Endodermal cell (in vitro differentiated cells): ENCODE results near the gene IDE. TPM values are rescaled to one million over a fixed set of nuclear protein-coding genes. Genes with fewer than 3 reads are reported as not detected.
"Not testable (repeated sequence)": the region's sequence is repeated elsewhere in the genome, so short reads cannot be mapped to it uniquely, and the experiment has no call there.

Source experiments
- DNase-seq: peaks from one replicate; pipeline ENCODE4 v3.0.0-alpha.2; 2017
- H3K27ac ChIP-seq: 2 replicates; pipeline ENCODE4 v1.5.1; 2013; ENCODE audit warnings: mild to moderate bottlenecking, low read depth, low read length, moderate library complexity
- H3K27me3 ChIP-seq: 2 replicates; pipeline ENCODE4 v1.6.1; 2013; ENCODE audit warnings: mild to moderate bottlenecking, low read length, moderate library complexity; ENCODE audit not compliant: insufficient read depth, control insufficient read depth, poor library complexity, severe bottlenecking
- H3K36me3 ChIP-seq: 2 replicates; pipeline ENCODE4 v1.7.0; 2013; ENCODE audit warnings: mild to moderate bottlenecking, low read length, moderate library complexity; ENCODE audit not compliant: control insufficient read depth, insufficient read depth
- H3K4me1 ChIP-seq: one replicate; pipeline ENCODE4 v1.7.0; 2013; ENCODE audit warnings: low read length; ENCODE audit not compliant: control insufficient read depth, insufficient read depth
- H3K4me3 ChIP-seq: 2 replicates; pipeline ENCODE4 v1.5.1; 2013; ENCODE audit warnings: mild to moderate bottlenecking, low read length, moderate library complexity
- H3K9ac ChIP-seq: 2 replicates; pipeline ENCODE4 v1.6.1; 2013; ENCODE audit warnings: mild to moderate bottlenecking, low read length, moderate library complexity; ENCODE audit not compliant: poor library complexity, severe bottlenecking; ENCODE audit errors: extremely low read depth
- H3K9me3 ChIP-seq: 2 replicates; pipeline ENCODE4 v1.6.1; 2013; ENCODE audit warnings: mild to moderate bottlenecking, low read length, moderate library complexity; ENCODE audit not compliant: control insufficient read depth
- H3K27ac Mint-ChIP-seq: 2 replicates; pipeline ENCODE4 v1.8.0; 2020; ENCODE audit warnings: mixed read lengths
- H3K27me3 Mint-ChIP-seq: 2 replicates; pipeline ENCODE4 v1.8.0; 2021; ENCODE audit warnings: mild to moderate bottlenecking, mixed read lengths; ENCODE audit not compliant: insufficient read depth
- H3K36me3 Mint-ChIP-seq: 2 replicates; pipeline ENCODE4 v1.8.0; 2020; ENCODE audit warnings: low read depth, mixed read lengths
- H3K4me1 Mint-ChIP-seq: 2 replicates; pipeline ENCODE4 v1.8.0; 2020; ENCODE audit warnings: mixed read lengths
- H3K4me3 Mint-ChIP-seq: 2 replicates; pipeline ENCODE4 v1.8.0; 2020; ENCODE audit warnings: mild to moderate bottlenecking, moderate library complexity, mixed read lengths
- H3K9me3 Mint-ChIP-seq: 2 replicates; pipeline ENCODE4 v1.8.0; 2020; ENCODE audit warnings: mild to moderate bottlenecking, mixed read lengths
- WGBS, 2 experiments: methylation state at CpG; one replicate each; pipeline versions ENCODE4 v1.1.5 to v1.1.7; 2013; ENCODE audit warnings: missing lambda C conversion rate in 2 of 2, mixed read lengths in 1 of 2; ENCODE audit not compliant: insufficient coverage in 1 of 2, insufficient read length in 1 of 2; 5-methylcytosine and 5-hydroxymethylcytosine counted together
- total RNA-seq, 2 donors: library from RNA; stranded (reverse); fragmentation: NEBNext Ultra II Directional in 1 of 2; extraction: Animal tissue kit (Norgen Biotek cat#: 25700) in 1 of 2; gene quantifications; 2 replicates in 1 of 2; 3 replicates in 1 of 2; pipeline ENCODE4 v1.2.1, GENCODE V29; 2021
- TF ChIP-seq, protein P1 (sequence below): fragments of 200-600 bp; sonication (generic); conservative IDR thresholded peaks from 2 replicates; pipeline ENCODE4 v1.5.0; 2021; ENCODE audit warnings: antibody characterized with exemption, mild to moderate bottlenecking

IDE gene
- total RNA-seq, 2 donors from 2014 or later = 56.3 to 63.3 TPM

DNA sequence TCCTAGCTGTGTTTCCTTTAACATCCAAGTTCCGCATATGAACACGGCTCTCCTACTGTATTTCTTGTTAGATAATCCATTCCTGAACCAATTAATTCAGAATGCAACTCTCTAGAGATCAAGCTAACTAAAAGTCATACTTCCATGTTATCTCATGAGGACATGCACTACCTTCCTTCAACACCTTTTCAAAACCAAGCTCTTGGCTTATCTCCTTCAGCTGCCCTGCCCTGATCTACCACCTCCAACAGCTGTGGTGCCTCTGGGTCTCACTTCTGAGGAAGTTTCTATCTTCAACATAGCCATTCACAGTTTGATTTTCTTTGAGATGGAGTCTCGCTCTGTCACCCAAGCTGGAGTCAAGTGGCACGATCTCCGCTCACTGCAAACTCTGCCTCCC lies 109.5 kb downstream of the IDE start:
- H3K4me3 Mint-ChIP-seq = no peak overlapping the region
- Histone ChIP-seq H3K4me3 (no peak overlapping the region), H3K4me1 (no peaks in the 10 kb centered on the region), H3K9me3 (no peaks in the 10 kb centered on the region), H3K27ac (no peak overlapping the region), H3K9ac (no peak overlapping the region), H3K36me3 (peaks cover 71% of the 10 kb centered on the region), H3K27me3 (no peaks in the 10 kb centered on the region)
- no peak overlapping the region for H3K27ac Mint-ChIP-seq
- DNase-seq = no peak
- TF ChIP-seq, protein P1, sequence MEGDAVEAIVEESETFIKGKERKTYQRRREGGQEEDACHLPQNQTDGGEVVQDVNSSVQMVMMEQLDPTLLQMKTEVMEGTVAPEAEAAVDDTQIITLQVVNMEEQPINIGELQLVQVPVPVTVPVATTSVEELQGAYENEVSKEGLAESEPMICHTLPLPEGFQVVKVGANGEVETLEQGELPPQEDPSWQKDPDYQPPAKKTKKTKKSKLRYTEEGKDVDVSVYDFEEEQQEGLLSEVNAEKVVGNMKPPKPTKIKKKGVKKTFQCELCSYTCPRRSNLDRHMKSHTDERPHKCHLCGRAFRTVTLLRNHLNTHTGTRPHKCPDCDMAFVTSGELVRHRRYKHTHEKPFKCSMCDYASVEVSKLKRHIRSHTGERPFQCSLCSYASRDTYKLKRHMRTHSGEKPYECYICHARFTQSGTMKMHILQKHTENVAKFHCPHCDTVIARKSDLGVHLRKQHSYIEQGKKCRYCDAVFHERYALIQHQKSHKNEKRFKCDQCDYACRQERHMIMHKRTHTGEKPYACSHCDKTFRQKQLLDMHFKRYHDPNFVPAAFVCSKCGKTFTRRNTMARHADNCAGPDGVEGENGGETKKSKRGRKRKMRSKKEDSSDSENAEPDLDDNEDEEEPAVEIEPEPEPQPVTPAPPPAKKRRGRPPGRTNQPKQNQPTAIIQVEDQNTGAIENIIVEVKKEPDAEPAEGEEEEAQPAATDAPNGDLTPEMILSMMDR = no peak
- peaks cover 63% of the 10 kb centered on the region for H3K36me3 Mint-ChIP-seq
- WGBS, 2 experiments = 84 to 87% methylated on average over 5 of the region's 5 CpGs
- no peaks in the 10 kb centered on the region for H3K27me3 Mint-ChIP-seq
- no peaks in the 10 kb centered on the region for H3K4me1 Mint-ChIP-seq
- H3K9me3 Mint-ChIP-seq = no peaks in the 10 kb centered on the region

DNA sequence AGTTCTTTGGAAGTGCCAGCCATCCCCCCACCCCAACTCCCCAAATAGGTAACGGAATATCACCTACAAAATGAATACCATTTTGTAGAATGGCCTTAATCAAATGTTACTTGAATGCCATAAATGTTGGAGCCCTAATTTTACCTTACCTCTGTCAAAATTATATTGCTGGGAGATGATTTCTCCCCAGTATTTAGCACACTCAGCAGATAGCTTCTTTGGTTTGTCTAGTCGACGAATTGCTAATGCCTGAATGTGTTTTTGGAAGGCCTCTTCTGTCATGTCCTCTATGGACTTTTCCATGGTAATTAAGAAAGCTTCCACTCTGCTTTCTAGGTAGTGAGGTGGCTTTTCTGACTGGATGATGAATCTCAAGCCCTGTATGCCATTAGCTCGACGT lies 110.3 kb downstream of the IDE start:
- Histone ChIP-seq H3K9me3 (no peaks in the 10 kb centered on the region), H3K36me3 (peaks cover 70% of the 10 kb centered on the region), H3K4me3 (no peak overlapping the region), H3K9ac (no peak overlapping the region), H3K4me1 (no peaks in the 10 kb centered on the region), H3K27ac (no peak overlapping the region), H3K27me3 (no peaks in the 10 kb centered on the region)
- Mint-ChIP-seq H3K27ac (no peak overlapping the region), H3K27me3 (no peaks in the 10 kb centered on the region), H3K36me3 (peaks cover 62% of the 10 kb centered on the region), H3K4me3 (no peak overlapping the region), H3K9me3 (no peaks in the 10 kb centered on the region), H3K4me1 (no peaks in the 10 kb centered on the region)
- WGBS, 2 experiments = 98 to 100% methylated on average over 2 to 5 of the region's 5 CpGs
- DNase-seq = no peak
- TF ChIP-seq, protein P1 = no peak

DNA sequence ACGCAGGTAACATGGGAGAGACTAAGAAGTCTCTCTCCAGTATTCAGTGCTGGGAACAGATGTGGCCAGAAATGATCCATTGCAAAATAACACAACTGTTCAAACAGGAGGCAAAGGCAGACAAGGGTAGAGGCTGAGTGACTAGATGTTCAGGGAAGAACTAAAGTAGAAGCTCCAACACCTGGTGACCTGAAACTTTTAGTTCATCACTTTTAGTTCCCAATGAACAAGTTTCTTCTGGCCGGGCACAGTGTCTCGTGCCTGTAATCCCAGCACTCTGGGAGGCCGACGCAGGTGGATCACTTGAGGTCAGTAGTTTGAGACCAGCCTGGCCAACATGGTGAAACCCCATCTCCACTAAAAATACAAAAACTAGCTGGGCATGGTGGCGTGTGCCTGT lies 118.9 kb downstream of the IDE start:
- not testable (repeated sequence) for H3K4me3 Mint-ChIP-seq, H3K9ac ChIP-seq, H3K27ac Mint-ChIP-seq, H3K27me3 Mint-ChIP-seq, H3K9me3 ChIP-seq, H3K4me1 ChIP-seq, H3K4me3 ChIP-seq, DNase-seq, H3K4me1 Mint-ChIP-seq, H3K27ac ChIP-seq, H3K9me3 Mint-ChIP-seq, H3K27me3 ChIP-seq
- peaks cover 44% of the 10 kb centered on the region for H3K36me3 ChIP-seq
- H3K36me3 Mint-ChIP-seq = peaks cover 41% of the 10 kb centered on the region
- 87 to 92% methylated on average over 4 to 6 of the region's 6 CpGs for WGBS, 2 experiments

DNA sequence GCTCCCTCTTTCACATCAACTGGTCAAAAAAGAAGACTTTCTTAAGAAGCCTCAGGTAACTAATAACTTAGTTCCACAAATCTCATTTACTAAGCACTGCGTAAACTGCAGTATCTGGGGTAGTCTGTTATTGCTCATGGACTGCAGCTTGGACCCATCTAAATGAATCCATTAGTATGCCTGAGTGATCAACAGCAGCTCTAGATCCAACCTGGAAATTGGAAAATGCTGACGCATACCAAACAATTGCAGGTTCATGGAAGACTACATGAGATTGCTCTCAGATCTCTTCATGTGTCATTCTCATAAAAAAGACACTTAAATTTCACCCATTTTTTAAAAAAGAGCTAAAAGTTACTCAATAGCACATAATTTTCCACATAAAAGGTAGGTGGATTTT lies 121.6 kb downstream of the IDE start:
- H3K27ac Mint-ChIP-seq = no peak overlapping the region
- no peaks in the 10 kb centered on the region for H3K9me3 Mint-ChIP-seq
- no peak overlapping the region for H3K4me3 ChIP-seq
- H3K4me1 Mint-ChIP-seq = no peaks in the 10 kb centered on the region
- no peaks in the 10 kb centered on the region for H3K9me3 ChIP-seq
- peaks cover 32% of the 10 kb centered on the region for H3K36me3 Mint-ChIP-seq
- H3K27me3 ChIP-seq = no peaks in the 10 kb centered on the region
- H3K4me1 ChIP-seq = no peaks in the 10 kb centered on the region
- H3K4me3 Mint-ChIP-seq = no peak overlapping the region
- no peak overlapping the region for H3K27ac ChIP-seq
- DNase-seq = no peak
- TF ChIP-seq, protein P1 = no peak
- H3K9ac ChIP-seq = no peak overlapping the region
- H3K27me3 Mint-ChIP-seq = no peaks in the 10 kb centered on the region
- WGBS, 2 experiments = 91 to 100% methylated on average over 2 of the region's 2 CpGs
- H3K36me3 ChIP-seq = peaks cover 44% of the 10 kb centered on the region
